ENCODE measurements around the gene SERPINA3.
"Not testable (repeated sequence)": the region's sequence is repeated elsewhere in the genome, so short reads cannot be mapped to it uniquely, and the experiment has no call there.

Gene SERPINA3

GRCh38 chr14:94586635-94587034 is 25.6 kb upstream of the SERPINA3 start:
- no peak for DNase-seq

DNA sequence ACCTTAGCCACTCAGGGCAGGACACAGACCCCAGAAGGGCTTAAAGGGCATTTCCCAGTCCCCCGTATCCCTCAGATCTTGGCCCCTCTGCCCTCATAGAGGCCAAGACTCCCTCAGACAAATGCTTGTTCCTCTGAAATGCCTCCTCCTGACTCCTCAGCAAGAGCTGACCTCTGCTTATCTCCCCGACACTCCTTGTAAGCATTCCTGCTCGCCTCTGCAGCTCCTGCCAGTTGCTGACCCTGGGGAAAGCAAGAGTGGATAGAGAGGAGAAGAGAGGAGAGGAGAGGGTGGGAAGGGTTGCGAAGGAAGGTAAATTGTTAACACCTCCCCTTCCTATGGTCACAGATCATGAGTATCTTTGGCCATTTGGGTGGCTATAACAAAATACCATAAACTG is 23.9 kb upstream of the SERPINA3 start:
- DNase-seq, result no peak

- DNase-seq, result no peak
These were observed 21.1 kb upstream of the SERPINA3 start for GRCh38 chr14:94591073-94591472.

- DNase-seq, result no peak
These were observed 20.3 kb upstream of the SERPINA3 start for GRCh38 chr14:94591871-94592270.

- no peak for DNase-seq
These were observed 19.7 kb upstream of the SERPINA3 start for GRCh38 chr14:94592457-94592856.

GRCh38 chr14:94593376-94593748 is 18.8 kb upstream of the SERPINA3 start:
- no peak for DNase-seq

- no peak for DNase-seq
These were observed 18.3 kb upstream of the SERPINA3 start for GRCh38 chr14:94593749-94594431.

DNA sequence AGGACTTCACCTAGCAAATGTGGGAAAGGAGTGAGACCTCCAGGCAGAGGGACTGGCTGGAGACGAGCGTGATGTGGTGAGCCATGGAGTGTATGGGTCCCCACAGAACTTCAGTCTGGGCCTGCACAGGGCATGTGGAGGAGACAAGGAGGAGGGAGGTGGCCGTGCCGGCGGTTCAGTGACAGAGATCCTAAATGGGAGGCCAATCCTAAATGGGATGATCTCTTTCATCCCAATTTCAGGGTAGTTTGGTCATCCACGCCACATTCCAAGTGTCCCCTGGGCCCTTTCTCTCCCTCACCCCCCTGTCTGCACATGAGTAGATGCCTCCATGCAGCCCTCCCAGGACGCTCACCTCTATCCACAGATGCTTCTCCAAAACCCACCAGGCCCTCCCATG is 17.8 kb upstream of the SERPINA3 start:
- no peak for DNase-seq

DNA sequence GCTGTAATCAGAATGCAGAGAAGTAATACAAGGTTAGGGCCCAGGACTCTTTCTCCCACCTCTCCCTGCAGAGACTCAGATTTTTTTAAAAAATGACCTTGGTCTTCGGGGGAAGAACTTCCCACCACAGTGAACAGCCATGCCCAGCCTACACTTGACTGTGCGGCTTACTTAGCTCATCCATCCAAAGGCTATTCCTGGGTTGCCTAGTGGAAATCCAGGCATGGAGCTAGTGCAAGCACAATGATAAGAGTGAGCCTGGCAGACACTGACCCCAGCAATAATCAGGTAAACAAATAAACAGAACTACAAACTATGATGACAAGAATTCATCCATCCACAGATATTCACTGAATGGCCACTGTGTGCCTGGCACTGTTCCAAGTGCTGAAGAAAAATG is 16.3 kb upstream of the SERPINA3 start:
- DNase-seq, result no peak

DNA sequence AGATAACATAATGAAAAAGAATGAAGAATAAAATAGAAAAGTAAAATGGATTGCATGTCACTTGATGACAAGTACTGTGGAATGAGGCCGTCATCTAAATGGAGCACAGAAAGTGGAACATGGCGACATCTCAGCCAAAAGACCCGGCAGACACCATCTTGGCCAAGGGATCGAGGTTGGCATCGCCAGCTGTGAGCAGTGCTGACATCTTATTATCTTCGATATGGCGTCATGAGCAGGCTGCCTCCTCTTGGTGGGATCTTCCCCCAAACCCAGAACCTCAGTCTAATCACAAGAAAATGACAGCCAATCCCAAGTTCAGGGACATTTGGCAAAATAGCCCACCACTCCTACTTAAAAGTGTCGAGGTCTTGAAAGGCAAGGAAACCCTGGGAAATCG is 15.8 kb upstream of the SERPINA3 start:
- DNase-seq, result no peak

DNA sequence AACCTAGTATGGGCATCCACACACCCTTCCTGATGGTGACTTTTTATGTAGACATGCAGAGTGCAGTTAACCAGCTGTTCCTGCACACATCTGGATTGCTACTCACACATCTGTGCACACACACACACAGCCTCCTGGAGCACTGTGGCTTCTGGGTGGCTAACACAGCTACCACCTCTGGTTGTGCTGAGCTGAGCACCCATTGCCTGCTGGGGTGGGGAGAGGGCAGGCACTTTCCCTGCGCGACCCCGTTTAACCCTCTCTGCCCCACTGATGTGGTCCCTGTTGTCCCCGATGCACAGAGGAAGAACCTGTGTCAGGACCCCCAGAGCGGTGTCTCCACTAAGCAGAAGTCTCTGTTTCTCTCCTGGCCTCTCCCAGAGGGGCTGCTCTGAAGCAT is 14.4 kb upstream of the SERPINA3 start:
- no peak for DNase-seq

GRCh38 chr14:94598506-94598815 is 13.7 kb upstream of the SERPINA3 start:
- no peak for DNase-seq

GRCh38 chr14:94598816-94599655 is 13.2 kb upstream of the SERPINA3 start:
- peak; percentile 64 for DNase-seq

GRCh38 chr14:94599656-94600004 is 12.6 kb upstream of the SERPINA3 start:
- DNase-seq, result no peak

DNA sequence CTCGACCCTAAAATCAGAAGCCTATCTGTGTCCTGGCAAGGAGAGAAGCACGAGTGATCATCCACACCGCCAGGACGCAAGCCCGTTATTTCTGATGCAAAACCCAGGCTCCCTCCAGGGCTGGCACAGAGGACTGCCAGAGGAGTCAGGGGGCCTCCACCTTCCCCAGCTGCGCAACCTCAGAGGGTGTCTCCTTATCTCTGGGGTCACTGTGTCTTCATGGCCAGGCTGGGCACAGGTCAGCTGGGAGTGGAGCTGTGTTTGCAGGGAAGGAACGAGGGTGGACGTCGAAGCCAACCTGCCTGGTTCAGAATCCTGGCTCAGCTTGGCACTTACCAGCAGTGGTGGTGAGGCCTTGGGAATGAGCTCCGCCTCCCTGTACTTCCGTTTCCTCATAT is 12.0 kb upstream of the SERPINA3 start:
- DNase-seq, result no peak

GRCh38 chr14:94601884-94602391 is 10.3 kb upstream of the SERPINA3 start:
- peak; percentile 77 for DNase-seq

- no peak for DNase-seq
These were observed 9.5 kb upstream of the SERPINA3 start for GRCh38 chr14:94602722-94603121.

- no peak for DNase-seq
These were observed 6.8 kb upstream of the SERPINA3 start for GRCh38 chr14:94605361-94605760.

DNA sequence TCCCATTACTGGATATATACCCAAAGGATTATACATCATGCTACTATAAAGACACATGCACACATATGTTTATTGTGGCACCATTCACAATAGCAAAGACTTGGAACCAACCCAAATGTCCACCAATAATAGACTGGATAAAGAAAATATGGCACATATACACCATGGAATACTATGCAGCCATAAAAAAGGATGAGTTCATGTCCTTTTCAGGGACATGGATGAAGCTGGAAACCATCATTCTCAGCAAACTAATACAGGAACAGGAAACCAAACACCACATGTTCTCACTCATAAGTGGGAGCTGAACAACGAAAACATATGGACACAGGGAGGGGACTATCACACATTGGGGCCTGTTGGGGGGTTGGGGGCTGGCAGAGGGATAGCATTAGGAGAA is 3.2 kb upstream of the SERPINA3 start:
- DNase-seq, result not testable (repeated sequence)

DNA sequence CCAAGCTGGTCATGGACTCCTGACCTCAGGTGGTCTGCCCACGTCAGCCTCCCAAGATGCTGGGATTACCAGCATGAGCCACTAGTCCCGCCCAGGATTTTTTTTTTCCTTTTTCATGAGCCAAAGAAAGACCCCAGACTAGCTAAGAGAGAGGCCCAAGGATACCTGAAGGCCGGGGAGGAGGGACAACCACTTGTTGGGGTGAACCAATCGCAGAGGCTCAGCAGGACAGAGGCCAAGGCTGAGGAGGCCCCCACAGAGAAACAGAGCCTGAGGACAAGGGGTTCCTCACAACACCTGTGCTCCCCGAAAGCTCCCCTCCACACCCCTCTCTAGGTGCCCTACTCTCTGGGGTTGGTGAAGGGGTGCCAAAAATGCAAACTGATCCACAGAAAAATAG is 1.0 kb upstream of the SERPINA3 start:
- no peak for DNase-seq

DNA sequence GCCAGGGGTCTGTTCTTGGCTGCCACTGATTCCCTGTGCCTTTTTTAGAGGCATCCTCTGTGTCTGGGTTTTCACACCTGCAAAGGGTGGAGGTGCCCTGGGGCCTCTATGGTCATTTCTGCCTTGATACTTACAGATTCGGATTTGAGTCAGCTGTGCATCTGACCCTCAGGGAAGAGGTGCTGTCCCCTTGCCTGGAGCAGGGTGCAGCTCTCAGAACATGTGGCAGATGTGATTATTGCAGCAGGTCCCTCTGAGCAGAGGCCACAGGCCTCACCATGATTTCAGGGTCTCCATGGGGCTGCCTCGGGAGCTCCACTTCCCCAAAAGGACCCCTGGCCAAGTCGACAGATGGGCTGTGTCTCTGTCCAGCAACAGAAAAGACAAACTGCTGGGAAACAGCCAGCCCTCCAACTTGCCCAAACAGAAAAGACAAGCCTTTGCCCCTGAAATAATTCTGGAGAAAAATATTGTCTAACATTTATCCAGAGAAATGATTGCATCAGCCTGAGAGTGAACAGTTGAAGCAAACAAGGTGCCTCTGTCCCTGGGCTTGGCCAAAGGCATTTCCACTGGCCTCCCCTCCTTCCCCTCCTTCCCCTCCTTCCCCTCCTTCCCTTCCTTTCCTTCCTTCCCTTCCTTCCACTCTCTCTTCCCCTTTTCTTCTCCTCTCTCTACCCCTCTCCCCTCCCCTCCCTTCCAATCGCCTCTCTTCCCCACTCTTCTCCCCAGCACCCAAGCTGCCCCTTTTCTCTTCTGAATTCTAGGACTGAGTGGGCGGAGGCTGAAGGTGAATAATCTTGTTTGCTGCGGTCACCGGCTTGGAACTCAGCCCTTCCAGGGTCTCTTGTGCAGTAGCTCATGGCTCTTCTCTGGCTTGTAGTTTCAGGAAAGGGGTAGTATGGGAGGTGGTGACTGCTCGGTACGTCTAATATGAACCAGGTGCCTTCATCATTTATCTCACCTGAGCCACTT is 676 bp downstream of the SERPINA3 start:
- DNase-seq, result no peak

DNA sequence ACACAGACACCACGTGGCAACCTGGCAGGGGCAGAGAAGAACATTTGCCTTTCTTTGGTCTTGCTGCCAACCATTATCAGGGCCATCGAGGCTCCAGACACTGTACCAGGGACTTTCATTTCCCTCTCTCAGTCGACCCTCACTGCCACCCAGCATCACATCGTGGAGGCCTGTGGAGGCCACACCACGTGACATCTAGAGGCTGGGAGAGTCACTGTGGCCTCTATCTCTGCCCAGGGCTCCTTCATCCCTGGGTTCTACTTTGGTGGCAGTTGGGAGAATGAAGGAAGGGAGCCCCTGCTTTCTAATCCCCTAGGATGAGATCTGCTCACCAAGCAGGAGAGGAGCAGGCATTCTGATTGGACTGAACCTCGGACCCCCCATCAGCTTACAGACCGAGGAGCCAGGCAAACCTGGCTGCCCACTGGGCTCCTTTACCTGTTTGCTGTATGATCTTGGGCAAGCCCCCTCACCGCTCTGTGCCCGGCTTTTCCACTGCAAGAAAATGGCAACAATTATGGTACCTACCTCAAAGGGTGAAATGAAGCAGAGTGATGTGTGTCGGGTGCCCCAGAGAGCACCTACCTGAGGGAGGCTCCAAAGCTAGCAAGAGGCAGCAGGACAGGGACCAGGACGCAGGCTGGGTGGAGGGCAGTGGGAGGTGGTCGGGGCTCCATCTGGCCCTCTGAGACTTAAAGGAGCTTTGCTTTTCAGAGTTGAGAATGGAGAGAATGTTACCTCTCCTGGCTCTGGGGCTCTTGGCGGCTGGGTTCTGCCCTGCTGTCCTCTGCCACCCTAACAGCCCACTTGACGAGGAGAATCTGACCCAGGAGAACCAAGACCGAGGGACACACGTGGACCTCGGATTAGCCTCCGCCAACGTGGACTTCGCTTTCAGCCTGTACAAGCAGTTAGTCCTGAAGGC is 1.8 kb downstream of the SERPINA3 start:
- no peak for DNase-seq

Data from left hindlimb (tissue), 1 donor.